Ectodermal cell (in vitro differentiated cells): ENCODE measurements around the gene SLC9A9.

Experiments used
- H3K27ac ChIP-seq: 2 replicates; pipeline ENCODE4 v1.7.0; 2013; ENCODE audit warnings: mild to moderate bottlenecking, low read depth, low read length; ENCODE audit not compliant: insufficient read depth, poor library complexity, severe bottlenecking
- H3K27me3 ChIP-seq: 2 replicates; pipeline ENCODE4 v1.7.0; 2013; ENCODE audit warnings: mild to moderate bottlenecking, low read length; ENCODE audit not compliant: insufficient read depth, control insufficient read depth, poor library complexity, severe bottlenecking
- H3K36me3 ChIP-seq: one replicate; pipeline ENCODE4 v1.7.0; 2013; ENCODE audit warnings: low read length; ENCODE audit not compliant: control insufficient read depth, insufficient read depth
- H3K4me1 ChIP-seq: one replicate; pipeline ENCODE4 v1.7.0; 2013; ENCODE audit warnings: low read length; ENCODE audit not compliant: control insufficient read depth, insufficient read depth
- H3K4me3 ChIP-seq: 2 replicates; pipeline ENCODE4 v1.7.0; 2013; ENCODE audit warnings: low read depth, low read length, control low read depth; ENCODE audit not compliant: insufficient read depth
- H3K9me3 ChIP-seq: 2 replicates; pipeline ENCODE4 v1.7.0; 2013; ENCODE audit warnings: mild to moderate bottlenecking, low read length, moderate library complexity; ENCODE audit not compliant: control insufficient read depth
- WGBS, 2 experiments: methylation state at CpG; one replicate each; pipeline ENCODE4 v1.1.7; 2013; ENCODE audit warnings: missing lambda C conversion rate in 2 of 2; 5-methylcytosine and 5-hydroxymethylcytosine counted together

SLC9A9 gene

DNA sequence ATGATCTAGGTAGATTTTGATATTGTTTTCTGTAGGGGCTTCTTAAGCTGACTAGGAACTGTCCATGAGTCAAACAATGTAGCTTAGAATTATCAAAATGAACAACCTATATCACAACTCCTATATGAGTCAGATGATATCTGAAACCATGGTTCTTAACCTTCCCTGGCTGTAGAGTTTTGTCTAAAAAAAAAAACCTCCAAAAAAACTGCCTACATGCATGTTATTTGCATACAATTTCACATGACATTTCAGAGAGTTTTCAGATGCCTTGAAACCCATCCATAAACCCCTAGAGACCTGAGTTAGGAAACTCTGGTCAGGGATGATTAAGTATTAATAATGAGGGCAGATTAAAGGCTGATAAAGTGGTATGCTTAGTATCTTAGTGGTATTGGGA lies 571.7 kb downstream of the SLC9A9 start:
- H3K36me3 ChIP-seq, result no peaks in the 10 kb centered on the region
- no peaks in the 10 kb centered on the region for H3K4me1 ChIP-seq
- no peak overlapping the region for H3K4me3 ChIP-seq
- H3K27ac ChIP-seq, result no peak overlapping the region
- H3K27me3 ChIP-seq, result no peaks in the 10 kb centered on the region
- H3K9me3 ChIP-seq, result no peaks in the 10 kb centered on the region

- 100% methylated on average over 1 of the region's 1 CpG for WGBS, 2 experiments
- Histone ChIP-seq H3K9me3 (no peaks in the 10 kb centered on the region), H3K4me3 (no peak overlapping the region), H3K4me1 (no peaks in the 10 kb centered on the region), H3K36me3 (no peaks in the 10 kb centered on the region), H3K27me3 (no peaks in the 10 kb centered on the region), H3K27ac (no peak overlapping the region)
Measured at GRCh38 chr3:143273975-143274690, 574.1 kb downstream of the SLC9A9 start.

- WGBS, 2 experiments, result 96 to 97% methylated on average over 2 of the region's 2 CpGs
Measured at GRCh38 chr3:143271136-143271535, 577.1 kb downstream of the SLC9A9 start.

DNA sequence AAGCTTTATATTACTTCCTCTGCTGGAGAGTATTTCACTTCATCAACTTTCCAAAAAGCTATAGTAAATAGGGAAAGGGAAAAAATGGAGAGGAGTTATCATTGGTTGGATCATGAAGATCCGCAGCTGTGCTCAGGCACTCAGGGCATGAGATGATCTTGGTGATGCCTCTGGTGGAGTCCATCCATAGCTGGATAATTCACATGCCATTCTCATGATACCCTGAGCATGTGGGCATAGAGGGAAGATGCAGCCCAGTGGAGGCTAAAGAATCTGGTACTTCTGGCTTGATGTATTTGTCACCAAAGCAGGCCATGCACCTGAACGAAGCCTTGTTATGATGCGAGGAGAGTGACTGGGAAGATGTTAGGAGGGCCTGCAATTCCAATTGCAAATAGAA lies 578.5 kb downstream of the SLC9A9 start:
- WGBS, 2 experiments, result 93 to 97% methylated on average over 3 of the region's 3 CpGs
- no peak overlapping the region for H3K4me3 ChIP-seq
- no peak overlapping the region for H3K27ac ChIP-seq

More at GRCh38 chr3:143271136-143271535, 577.1 kb downstream of the SLC9A9 start:
- H3K4me1 ChIP-seq, result no peaks in the 10 kb centered on the region
- no peaks in the 10 kb centered on the region for H3K36me3 ChIP-seq
- no peaks in the 10 kb centered on the region for H3K27me3 ChIP-seq
- no peak overlapping the region for H3K27ac ChIP-seq
- H3K4me3 ChIP-seq, result no peak overlapping the region
- H3K9me3 ChIP-seq, result no peaks in the 10 kb centered on the region

DNA sequence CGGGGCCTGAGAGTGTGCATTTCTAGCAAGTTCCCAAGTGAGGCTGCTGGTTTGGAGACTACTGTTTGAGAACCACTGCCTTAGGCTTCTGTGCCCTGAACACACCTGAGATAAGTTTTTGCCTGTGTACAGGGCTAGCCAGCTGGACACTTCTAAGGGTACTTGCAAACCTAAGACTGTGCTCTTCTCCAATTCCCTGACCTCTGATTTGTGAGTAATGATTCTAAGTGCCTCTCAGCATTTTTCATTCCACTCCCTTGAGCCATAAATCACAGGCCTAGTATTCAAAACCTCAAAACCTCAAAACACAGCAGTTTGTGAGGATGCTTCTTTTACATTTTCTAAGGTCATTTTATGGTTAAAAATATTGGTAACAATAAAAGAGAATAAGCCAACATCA lies 580.3 kb downstream of the SLC9A9 start:
- Histone ChIP-seq H3K27ac (no peak overlapping the region), H3K27me3 (no peaks in the 10 kb centered on the region)
- WGBS, 2 experiments, result 94 to 97% methylated on average over 1 of the region's 1 CpG

More for the DNA sequence above, 578.5 kb downstream of the SLC9A9 start:
- Histone ChIP-seq H3K9me3 (no peaks in the 10 kb centered on the region), H3K4me1 (no peaks in the 10 kb centered on the region), H3K27me3 (no peaks in the 10 kb centered on the region), H3K36me3 (no peaks in the 10 kb centered on the region)

GRCh38 chr3:143266927-143267326 lies 581.3 kb downstream of the SLC9A9 start:
- Histone ChIP-seq H3K4me3 (no peak overlapping the region), H3K27me3 (no peaks in the 10 kb centered on the region), H3K9me3 (no peaks in the 10 kb centered on the region), H3K36me3 (no peaks in the 10 kb centered on the region), H3K4me1 (no peaks in the 10 kb centered on the region), H3K27ac (no peak overlapping the region)

More for the DNA sequence above, 580.3 kb downstream of the SLC9A9 start:
- Histone ChIP-seq H3K9me3 (no peaks in the 10 kb centered on the region), H3K4me1 (no peaks in the 10 kb centered on the region), H3K4me3 (no peak overlapping the region), H3K36me3 (no peaks in the 10 kb centered on the region)

GRCh38 chr3:143266511-143266910 lies 581.8 kb downstream of the SLC9A9 start:
- Histone ChIP-seq H3K9me3 (no peaks in the 10 kb centered on the region), H3K4me1 (no peaks in the 10 kb centered on the region), H3K27ac (no peak overlapping the region), H3K4me3 (no peak overlapping the region), H3K36me3 (no peaks in the 10 kb centered on the region), H3K27me3 (no peaks in the 10 kb centered on the region)
- 93 to 97% methylated on average over 2 of the region's 2 CpGs for WGBS, 2 experiments

DNA sequence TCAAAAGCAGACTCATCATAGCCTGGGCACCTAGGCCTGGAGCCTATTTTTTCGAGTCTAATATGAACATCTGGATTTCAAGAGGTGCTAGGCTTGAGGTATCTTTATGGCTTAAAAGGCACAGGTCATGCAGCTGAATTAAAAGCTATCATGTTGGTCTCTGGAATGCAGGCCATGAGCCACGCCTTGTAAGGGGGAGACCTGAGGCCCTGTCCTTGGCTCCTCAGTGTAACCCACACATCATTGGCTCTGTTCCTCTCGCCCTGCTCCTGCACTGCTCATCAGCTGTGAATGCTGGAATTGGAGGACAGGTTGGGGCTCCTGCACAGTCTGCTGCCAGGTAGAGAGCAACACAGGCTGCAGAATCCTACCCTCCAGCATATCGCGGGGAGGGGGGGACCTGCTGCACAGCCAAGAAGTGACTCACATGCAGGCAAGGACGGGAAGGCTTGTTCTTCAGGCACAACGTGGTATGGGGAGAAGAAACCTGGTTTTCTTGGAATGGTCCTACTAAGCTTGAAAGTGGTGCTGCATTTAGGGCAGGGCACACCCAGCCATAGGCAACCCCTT lies 582.7 kb downstream of the SLC9A9 start:
- no peaks in the 10 kb centered on the region for H3K9me3 ChIP-seq
- H3K27me3 ChIP-seq, result no peaks in the 10 kb centered on the region
- no peak overlapping the region for H3K27ac ChIP-seq
- 92 to 93% methylated on average over 7 of the region's 7 CpGs for WGBS, 2 experiments
- no peaks in the 10 kb centered on the region for H3K36me3 ChIP-seq
- H3K4me3 ChIP-seq, result no peak overlapping the region
- no peaks in the 10 kb centered on the region for H3K4me1 ChIP-seq

GRCh38 chr3:143263852-143264513 lies 584.3 kb downstream of the SLC9A9 start:
- Histone ChIP-seq H3K4me1 (no peaks in the 10 kb centered on the region), H3K4me3 (no peak overlapping the region), H3K36me3 (no peaks in the 10 kb centered on the region), H3K27me3 (no peaks in the 10 kb centered on the region), H3K27ac (no peak overlapping the region), H3K9me3 (no peaks in the 10 kb centered on the region)
- 76 to 78% methylated on average over 5 of the region's 5 CpGs for WGBS, 2 experiments

- 91 to 95% methylated on average over 2 of the region's 2 CpGs for WGBS, 2 experiments
- Histone ChIP-seq H3K27ac (no peak overlapping the region), H3K27me3 (no peaks in the 10 kb centered on the region), H3K9me3 (no peaks in the 10 kb centered on the region), H3K4me3 (no peak overlapping the region), H3K4me1 (no peaks in the 10 kb centered on the region), H3K36me3 (no peaks in the 10 kb centered on the region)
Measured at GRCh38 chr3:143261848-143262247, 586.4 kb downstream of the SLC9A9 start.
